ENCODE measurements around the gene TBC1D14.

- TF ChIP-seq POLR2A (IDR thresholded peaks at IDR 0.05; ENCODE audit: low read depth, low read length), result no peak
- TF ChIP-seq CTCF (conservative IDR thresholded peaks at IDR 0.05; ENCODE audit: low read depth, low read length), result no peak
Observed at GRCh38 chr4:7021930-7022664, 112.5 kb downstream of the TBC1D14 start.
